Measurements from ENCODE around the gene RNF34. TPM values are rescaled to one million over a fixed set of nuclear protein-coding genes. Genes with fewer than 3 reads are reported as not detected.

Gene RNF34
- total and polyA plus RNA-seq, 2 of the 8 experiments (the other 6 are each of a cell fraction or from before 2014, with no cell fraction given), result 37.9 to 57.6 TPM

DNA sequence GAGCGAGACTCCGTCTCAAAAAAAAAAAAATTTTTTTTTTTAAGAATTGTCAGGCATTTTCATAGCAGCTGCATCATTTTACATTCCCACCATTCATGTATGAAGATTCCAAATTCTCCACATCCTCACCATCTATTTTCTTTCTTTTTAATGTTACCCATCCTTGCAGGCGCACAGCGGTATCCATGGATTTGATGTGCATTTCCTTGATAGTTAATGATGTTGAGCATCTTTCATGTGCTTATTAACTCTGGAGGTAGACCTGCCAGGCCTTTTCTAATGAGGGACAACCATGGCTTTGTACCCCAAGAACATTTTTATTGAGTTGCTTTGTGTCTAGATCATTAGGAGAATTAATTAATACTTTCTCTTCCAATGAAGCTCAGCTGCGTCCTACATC lies 1.6 kb upstream of the RNF34 start:
- H2AK5ac ChIP-seq (ENCODE audit: low read depth, low read length), result no peak overlapping the region
- TF ChIP-seq SIRT6 (IDR thresholded peaks at IDR 0.05; ENCODE audit: low read length) (no peak), CEBPB (IDR thresholded peaks at IDR 0.05; ENCODE audit: low read depth, low read length) (no peak), SIN3A (conservative IDR thresholded peaks at IDR 0.05 in 1 of 2, IDR thresholded peaks at IDR 0.05 in 1 of 2; ENCODE audit: low read depth in 1 of 2, low read length in 2 of 2) (no peak), RAD21 (IDR thresholded peaks at IDR 0.05 in 1 of 2, conservative IDR thresholded peaks at IDR 0.05 in 1 of 2; ENCODE audit: low read depth in 2 of 2, low read length in 2 of 2) (no peak), BACH1 (IDR thresholded peaks at IDR 0.05; ENCODE audit: low read length) (no peak), TEAD4 (IDR thresholded peaks at IDR 0.05; ENCODE audit: low read depth, low read length) (no peak), CBX8 (IDR thresholded peaks at IDR 0.05; ENCODE audit: borderline replicate concordance, low read depth, low read length) (no peak)
- TF ChIP-seq, protein P1, sequence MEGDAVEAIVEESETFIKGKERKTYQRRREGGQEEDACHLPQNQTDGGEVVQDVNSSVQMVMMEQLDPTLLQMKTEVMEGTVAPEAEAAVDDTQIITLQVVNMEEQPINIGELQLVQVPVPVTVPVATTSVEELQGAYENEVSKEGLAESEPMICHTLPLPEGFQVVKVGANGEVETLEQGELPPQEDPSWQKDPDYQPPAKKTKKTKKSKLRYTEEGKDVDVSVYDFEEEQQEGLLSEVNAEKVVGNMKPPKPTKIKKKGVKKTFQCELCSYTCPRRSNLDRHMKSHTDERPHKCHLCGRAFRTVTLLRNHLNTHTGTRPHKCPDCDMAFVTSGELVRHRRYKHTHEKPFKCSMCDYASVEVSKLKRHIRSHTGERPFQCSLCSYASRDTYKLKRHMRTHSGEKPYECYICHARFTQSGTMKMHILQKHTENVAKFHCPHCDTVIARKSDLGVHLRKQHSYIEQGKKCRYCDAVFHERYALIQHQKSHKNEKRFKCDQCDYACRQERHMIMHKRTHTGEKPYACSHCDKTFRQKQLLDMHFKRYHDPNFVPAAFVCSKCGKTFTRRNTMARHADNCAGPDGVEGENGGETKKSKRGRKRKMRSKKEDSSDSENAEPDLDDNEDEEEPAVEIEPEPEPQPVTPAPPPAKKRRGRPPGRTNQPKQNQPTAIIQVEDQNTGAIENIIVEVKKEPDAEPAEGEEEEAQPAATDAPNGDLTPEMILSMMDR (IDR thresholded peaks at IDR 0.05; ENCODE audit: control extremely low read depth in 1 of 3, insufficient read depth in 1 of 3, low read depth in 1 of 3, low read length in 3 of 3), result no peak
- TF ChIP-seq, protein P2, sequence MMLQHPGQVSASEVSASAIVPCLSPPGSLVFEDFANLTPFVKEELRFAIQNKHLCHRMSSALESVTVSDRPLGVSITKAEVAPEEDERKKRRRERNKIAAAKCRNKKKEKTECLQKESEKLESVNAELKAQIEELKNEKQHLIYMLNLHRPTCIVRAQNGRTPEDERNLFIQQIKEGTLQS (IDR thresholded peaks at IDR 0.05; ENCODE audit: insufficient read depth, low read depth, low read length), result no peak

More for the DNA sequence above, 1.6 kb upstream of the RNF34 start:
- Histone ChIP-seq H2BK15ac (ENCODE audit: low read length) (no peak overlapping the region), H3K4me2 (ENCODE audit: insufficient read depth in 1 of 2, low read depth in 2 of 2, low read length in 2 of 2) (peak overlapping the region; percentile 79 to 99; a peak in 3 of 4 replicates), H3K27me3 (replicated peaks in 1 of 4; ENCODE audit: control insufficient read depth in 3 of 4, extremely low read depth in 1 of 4, insufficient read depth in 3 of 4, low read length in 3 of 4) (no peaks in the 10 kb centered on the region), H3K79me1 (ENCODE audit: low read depth, low read length) (peaks cover 4% of the 10 kb centered on the region; the same call in 1 of the 2 replicates), H3K56ac (replicated peaks; ENCODE audit: insufficient read length, low read depth, low read length) (no peak overlapping the region), H3K36me3 (ENCODE audit: control insufficient read depth in 2 of 4, insufficient read depth in 4 of 4, low read length in 3 of 4) (peaks cover 0 to 4% (median 0%) of the 10 kb centered on the region in 4 experiments; a peak in 1 of 8 replicates), H3K4ac (replicated peaks; ENCODE audit: insufficient read length, low read depth, low read length) (no peak overlapping the region), H3K23me2 (ENCODE audit: low read depth, low read length) (peaks cover 8% of the 10 kb centered on the region), H2BK120ac (replicated peaks; ENCODE audit: low read depth, low read length) (no peak overlapping the region), H2BK20ac (ENCODE audit: low read length) (no peak overlapping the region), H3K23ac (ENCODE audit: insufficient read length) (no peak overlapping the region), H3K18ac (ENCODE audit: extremely low read depth, low read length) (no peak overlapping the region), H3K4me3 (ENCODE audit: extremely low read depth in 1 of 4, insufficient read depth in 2 of 4, low read depth in 3 of 4, low read length in 4 of 4) (peak overlapping the region in 1 of 4 experiments; percentile 87; a peak in 2 of 8 replicates), H4K8ac (ENCODE audit: extremely low read depth, insufficient read depth, low read length) (no peak overlapping the region), H2BK5ac (ENCODE audit: low read depth, low read length) (no peak overlapping the region), H3K14ac (ENCODE audit: insufficient read length) (no peak overlapping the region), H2AFZ (ENCODE audit: low read length) (no peak overlapping the region), H3K4me1 (replicated peaks in 1 of 4; ENCODE audit: control insufficient read depth in 3 of 4, insufficient read depth in 4 of 4, low read length in 3 of 4) (peaks cover 0 to 4% (median under 1%) of the 10 kb centered on the region in 4 experiments; a peak in 1 of 7 replicates), H3K27ac (ENCODE audit: low read depth, low read length) (no peak overlapping the region), H3K79me2 (ENCODE audit: control insufficient read depth in 1 of 2, insufficient read depth in 2 of 2, low read length in 2 of 2) (peaks cover 4 to 27% of the 10 kb centered on the region in 2 experiments; a peak in 3 of 4 replicates), H4K5ac (ENCODE audit: insufficient read length, low read depth, low read length) (no peak overlapping the region), H3K9me3 (ENCODE audit: insufficient read depth in 2 of 2, low read depth in 1 of 2, low read length in 1 of 2) (no peaks in the 10 kb centered on the region), H2BK12ac (ENCODE audit: low read depth, low read length) (no peak overlapping the region), H3K9ac (replicated peaks in 1 of 4; ENCODE audit: extremely low read depth in 1 of 4, low read depth in 3 of 4, low read length in 3 of 4) (no peak overlapping the region), H4K20me1 (replicated peaks in 1 of 2; ENCODE audit: control insufficient read depth in 1 of 2, insufficient read depth in 2 of 2, low read length in 2 of 2) (peaks cover 0 to 3% of the 10 kb centered on the region in 2 experiments), H4K91ac (replicated peaks; ENCODE audit: insufficient read length, low read length) (no peak overlapping the region)
- FAIRE-seq (no peak), DNase-seq (ENCODE audit: low read depth in 1 of 2, low spot score in 2 of 2) (no peak)
- ChIA-PET POLR2A (ENCODE audit: partially characterized antibody) (interaction anchor here (2.7 kb wide), 1 partner anchor 15 kb away, joined by 22 read pairs; no protein-coding TSS in a partner anchor), CTCF (ENCODE audit: partially characterized antibody) (interaction anchor here (0.6 to 0.7 kb wide), 2 partner anchors 48 to 315 kb away, joined by 3 to 4 read pairs; no protein-coding TSS in a partner anchor)
- WGBS, 2 experiments (ENCODE audit: extremely low coverage in 1 of 2, insufficient coverage in 1 of 2, insufficient read length in 1 of 2, insufficient replicate concordance in 2 of 2, low coverage in 1 of 2, low lambda C conversion rate in 2 of 2, missing lambda C conversion rate in 1 of 2), result 99% methylated on average over 5 of the region's 5 CpGs; no CpG with 5 or more reads in 1 of the 2 experiments
